ENCODE data around the gene ALK. TPM values are rescaled to one million over a fixed set of nuclear protein-coding genes. Genes with fewer than 3 reads are reported as not detected.

Gene ALK
- total and polyA plus RNA-seq, 2 donors (not counting 1 experiment from before 2014, with no cell fraction given) = under 0.01 to 0.02 TPM

GRCh38 chr2:29922605-29923004 is 1.2 kb upstream of the ALK start:
- Histone ChIP-seq H3K9ac (ENCODE audit: insufficient read depth, low read length) (no peak overlapping the region), H3K4me3 (replicated peaks in 1 of 4; ENCODE audit: control extremely low read depth in 1 of 4, insufficient read depth in 1 of 4, low read depth in 3 of 4, low read length in 4 of 4) (no peak overlapping the region), H3K36me3 (ENCODE audit: control insufficient read depth, insufficient read depth, low read length) (no peaks in the 10 kb centered on the region), H3K27ac (ENCODE audit: insufficient read depth, low read length) (no peak overlapping the region), H2AFZ (ENCODE audit: low read length) (no peak overlapping the region), H3K79me2 (ENCODE audit: control insufficient read depth, insufficient read depth, low read length) (no peaks in the 10 kb centered on the region), H3K9me3 (ENCODE audit: control insufficient read depth, insufficient read depth, low read depth, low read length) (no peaks in the 10 kb centered on the region), H3K4me2 (ENCODE audit: extremely low read depth, insufficient read depth, low read length) (no peak overlapping the region), H3K4me1 (ENCODE audit: control insufficient read depth, extremely low read depth, insufficient read depth, low read length) (no peaks in the 10 kb centered on the region), H4K20me1 (ENCODE audit: control insufficient read depth, extremely low read depth, insufficient read depth, low read length) (no peaks in the 10 kb centered on the region), H3K27me3 (ENCODE audit: control insufficient read depth, insufficient read depth, low read length) (peaks cover 16% of the 10 kb centered on the region)
- DNase-seq (ENCODE audit: low read depth in 2 of 2) = no peak
- TF ChIP-seq EZH2 (IDR thresholded peaks at IDR 0.05; ENCODE audit: low read length, missing control alignments) = no peak
- TF ChIP-seq, protein P1, sequence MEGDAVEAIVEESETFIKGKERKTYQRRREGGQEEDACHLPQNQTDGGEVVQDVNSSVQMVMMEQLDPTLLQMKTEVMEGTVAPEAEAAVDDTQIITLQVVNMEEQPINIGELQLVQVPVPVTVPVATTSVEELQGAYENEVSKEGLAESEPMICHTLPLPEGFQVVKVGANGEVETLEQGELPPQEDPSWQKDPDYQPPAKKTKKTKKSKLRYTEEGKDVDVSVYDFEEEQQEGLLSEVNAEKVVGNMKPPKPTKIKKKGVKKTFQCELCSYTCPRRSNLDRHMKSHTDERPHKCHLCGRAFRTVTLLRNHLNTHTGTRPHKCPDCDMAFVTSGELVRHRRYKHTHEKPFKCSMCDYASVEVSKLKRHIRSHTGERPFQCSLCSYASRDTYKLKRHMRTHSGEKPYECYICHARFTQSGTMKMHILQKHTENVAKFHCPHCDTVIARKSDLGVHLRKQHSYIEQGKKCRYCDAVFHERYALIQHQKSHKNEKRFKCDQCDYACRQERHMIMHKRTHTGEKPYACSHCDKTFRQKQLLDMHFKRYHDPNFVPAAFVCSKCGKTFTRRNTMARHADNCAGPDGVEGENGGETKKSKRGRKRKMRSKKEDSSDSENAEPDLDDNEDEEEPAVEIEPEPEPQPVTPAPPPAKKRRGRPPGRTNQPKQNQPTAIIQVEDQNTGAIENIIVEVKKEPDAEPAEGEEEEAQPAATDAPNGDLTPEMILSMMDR (conservative IDR thresholded peaks at IDR 0.05 in 1 of 2, IDR thresholded peaks at IDR 0.05 in 1 of 2; ENCODE audit: low read depth in 1 of 2, low read length in 2 of 2) = no peak

GRCh38 chr2:29920631-29921559 is 491 bp downstream of the ALK start:
- Histone ChIP-seq H3K79me2 (ENCODE audit: control insufficient read depth, insufficient read depth, low read length) (no peaks in the 10 kb centered on the region), H3K27ac (ENCODE audit: insufficient read depth, low read length) (no peak overlapping the region), H3K36me3 (ENCODE audit: control insufficient read depth, insufficient read depth, low read length) (no peaks in the 10 kb centered on the region), H2AFZ (ENCODE audit: low read length) (no peak overlapping the region), H4K20me1 (ENCODE audit: control insufficient read depth, extremely low read depth, insufficient read depth, low read length) (no peaks in the 10 kb centered on the region), H3K4me1 (ENCODE audit: control insufficient read depth, extremely low read depth, insufficient read depth, low read length) (no peaks in the 10 kb centered on the region), H3K9ac (ENCODE audit: insufficient read depth, low read length) (no peak overlapping the region), H3K27me3 (ENCODE audit: control insufficient read depth, insufficient read depth, low read length) (peaks cover 16% of the 10 kb centered on the region), H3K9me3 (ENCODE audit: control insufficient read depth, insufficient read depth, low read depth, low read length) (no peaks in the 10 kb centered on the region), H3K4me2 (ENCODE audit: extremely low read depth, insufficient read depth, low read length) (no peak overlapping the region), H3K4me3 (replicated peaks in 1 of 4; ENCODE audit: control extremely low read depth in 1 of 4, insufficient read depth in 1 of 4, low read depth in 3 of 4, low read length in 4 of 4) (peak overlapping the region in 2 of 4 experiments; percentile 8 to 48)
- TF ChIP-seq, protein P1 (conservative IDR thresholded peaks at IDR 0.05 in 1 of 2, IDR thresholded peaks at IDR 0.05 in 1 of 2; ENCODE audit: low read depth in 1 of 2, low read length in 2 of 2) = no peak
- TF ChIP-seq EZH2 (IDR thresholded peaks at IDR 0.05; ENCODE audit: low read length, missing control alignments) = peak; percentile 88
- DNase-seq (ENCODE audit: low read depth in 2 of 2) = peak; percentile 1 to 23

GRCh38 chr2:29920130-29920577 is 1.2 kb downstream of the ALK start:
- Histone ChIP-seq H3K36me3 (ENCODE audit: control insufficient read depth, insufficient read depth, low read length) (no peaks in the 10 kb centered on the region), H3K9me3 (ENCODE audit: control insufficient read depth, insufficient read depth, low read depth, low read length) (no peaks in the 10 kb centered on the region), H3K4me1 (ENCODE audit: control insufficient read depth, extremely low read depth, insufficient read depth, low read length) (no peaks in the 10 kb centered on the region), H3K4me2 (ENCODE audit: extremely low read depth, insufficient read depth, low read length) (no peak overlapping the region), H3K27me3 (ENCODE audit: control insufficient read depth, insufficient read depth, low read length) (peaks cover 16% of the 10 kb centered on the region), H4K20me1 (ENCODE audit: control insufficient read depth, extremely low read depth, insufficient read depth, low read length) (no peaks in the 10 kb centered on the region), H3K79me2 (ENCODE audit: control insufficient read depth, insufficient read depth, low read length) (no peaks in the 10 kb centered on the region), H3K9ac (ENCODE audit: insufficient read depth, low read length) (no peak overlapping the region), H3K27ac (ENCODE audit: insufficient read depth, low read length) (no peak overlapping the region), H3K4me3 (replicated peaks in 1 of 4; ENCODE audit: control extremely low read depth in 1 of 4, insufficient read depth in 1 of 4, low read depth in 3 of 4, low read length in 4 of 4) (peak overlapping the region in 1 of 4 experiments; percentile 48), H2AFZ (ENCODE audit: low read length) (no peak overlapping the region)
- DNase-seq (ENCODE audit: low read depth in 2 of 2) = peak; percentile 13 to 60
- TF ChIP-seq, protein P1 (conservative IDR thresholded peaks at IDR 0.05 in 1 of 2, IDR thresholded peaks at IDR 0.05 in 1 of 2; ENCODE audit: low read depth in 1 of 2, low read length in 2 of 2) = no peak
- TF ChIP-seq EZH2 (IDR thresholded peaks at IDR 0.05; ENCODE audit: low read length, missing control alignments) = no peak
